B cell (primary cell): Measurements from ENCODE around the gene SLC9A3. TPM values are rescaled to one million over a fixed set of nuclear protein-coding genes. Genes with fewer than 3 reads are reported as not detected.

Experiments
- ATAC-seq: fragments of 200-7000 bp; cut with Tn5 transposase; one replicate; pipeline ENCODE4 v1.10.0; 2021; ENCODE audit warnings: low read depth, mild to moderate bottlenecking, moderate number of reproducible peaks, moderate library complexity
- CTCF ChIA-PET: fragments of 350-600 bp; sonication (Branson Sonifier 250); formaldehyde crosslinking; loops from one replicate; lab custom pipeline; 2021; ENCODE audit warnings: antibody characterized with exemption, inconsistent platforms; lab: Charles Lee
- POLR2A ChIA-PET: fragments of 350-600 bp; sonication (Branson Sonifier 250); formaldehyde crosslinking; loops from one replicate; lab custom pipeline; 2021; ENCODE audit warnings: antibody characterized with exemption; lab: Charles Lee
- DNase-seq: peaks from one replicate; pipeline ENCODE4 v3.0.0; 2013
- H2AFZ ChIP-seq: 2 replicates; pipeline ENCODE4 v1.6.1; 2012; ENCODE audit warnings: mild to moderate bottlenecking, low read depth, low read length; ENCODE audit not compliant: insufficient read depth, poor library complexity, severe bottlenecking
- H3K27ac ChIP-seq, 2 donors: 1 replicate in 1 of 2; 2 replicates in 1 of 2; pipeline ENCODE4 v1.5.1; 2012 to 2013; ENCODE audit warnings: low read length in 2 of 2, mild to moderate bottlenecking in 2 of 2, moderate library complexity in 1 of 2
- H3K27me3 ChIP-seq, 4 experiments: fragments of 200-600 bp in 1 of 4; sonication (generic) in 1 of 4; replicated peaks in 1 of 4; 1 replicate in 2 of 4; 2 replicates in 2 of 4; pipeline versions ENCODE4 v1.6.1 to v1.7.0; 2013 to 2016; ENCODE audit warnings: low read length in 3 of 4, mild to moderate bottlenecking in 2 of 4, mixed read lengths in 1 of 4, moderate library complexity in 1 of 4; ENCODE audit not compliant: insufficient read depth in 4 of 4, control insufficient read depth in 3 of 4; ENCODE audit errors: control extremely low read depth in 1 of 4
- H3K36me3 ChIP-seq, 2 experiments: replicated peaks in 1 of 2; 1 replicate in 1 of 2; 2 replicates in 1 of 2; pipeline versions ENCODE4 v1.6.1 to v1.7.1; 2013; ENCODE audit warnings: low read length in 1 of 2; ENCODE audit not compliant: insufficient read depth in 2 of 2, control insufficient read depth in 1 of 2; ENCODE audit errors: control extremely low read depth in 1 of 2, extremely low read depth in 1 of 2
- H3K4me1 ChIP-seq, 2 donors: fragments of 200-600 bp in 1 of 2; sonication (generic) in 1 of 2; 1 replicate in 1 of 2; 2 replicates in 1 of 2; pipeline versions ENCODE4 v1.5.1 to v1.6.1; 2013 to 2017; ENCODE audit warnings: low read length in 2 of 2; ENCODE audit not compliant: control insufficient read depth in 2 of 2, insufficient read depth in 2 of 2
- H3K4me2 ChIP-seq: replicated peaks from 2 replicates; pipeline ENCODE3; 2012; ENCODE audit warnings: mild to moderate bottlenecking, low read depth, low read length; ENCODE audit not compliant: poor library complexity, severe bottlenecking
- H3K4me3 ChIP-seq, 5 experiments: fragments of 200-600 bp in 1 of 5; sonication (generic) in 1 of 5; 1 replicate in 3 of 5; 2 replicates in 2 of 5; pipeline versions ENCODE4 v1.5.1 to v1.7.0; 2011 to 2016; ENCODE audit warnings: low read length in 4 of 5, mild to moderate bottlenecking in 4 of 5, low read depth in 2 of 5, control low read depth in 1 of 5, moderate library complexity in 1 of 5; ENCODE audit not compliant: insufficient read depth in 1 of 5; ENCODE audit errors: control extremely low read depth in 1 of 5, extremely low read depth in 1 of 5
- H3K79me2 ChIP-seq: fragments of 200-600 bp; sonication (generic); one replicate; pipeline ENCODE4 v1.6.0; 2016; ENCODE audit warnings: low read length; ENCODE audit not compliant: control insufficient read depth, insufficient read depth
- H3K9ac ChIP-seq: fragments of 200-600 bp; sonication (generic); 2 replicates; pipeline ENCODE4 v1.6.1; 2017; ENCODE audit warnings: mild to moderate bottlenecking, low read length, moderate library complexity
- H3K9me3 ChIP-seq, 3 donors: one replicate each; pipeline versions ENCODE4 v1.6.1 to v1.7.1; 2013; ENCODE audit warnings: low read length in 2 of 3; ENCODE audit not compliant: control insufficient read depth in 2 of 3, insufficient read depth in 1 of 3; ENCODE audit errors: control extremely low read depth in 1 of 3
- H4K20me1 ChIP-seq: 2 replicates; pipeline ENCODE4 v1.6.0; 2012; ENCODE audit warnings: mild to moderate bottlenecking, low read length; ENCODE audit not compliant: insufficient read depth, control insufficient read depth, poor library complexity, severe bottlenecking
- H3K27ac Mint-ChIP-seq: one replicate; pipeline ENCODE4 v1.8.0; 2021; ENCODE audit warnings: mixed read lengths
- H3K27me3 Mint-ChIP-seq: one replicate; pipeline ENCODE4 v1.8.0; 2021; ENCODE audit warnings: mixed read lengths
- H3K4me1 Mint-ChIP-seq: one replicate; pipeline ENCODE4 v1.8.0; 2021; ENCODE audit warnings: mixed read lengths
- H3K4me3 Mint-ChIP-seq: one replicate; pipeline ENCODE4 v1.8.0; 2021; ENCODE audit warnings: mixed read lengths
- H3K9me3 Mint-ChIP-seq: one replicate; pipeline ENCODE4 v1.8.0; 2022; ENCODE audit warnings: mixed read lengths; ENCODE audit not compliant: insufficient read depth
- CTCF ChIP-seq: fragments of 200-600 bp; IDR thresholded peaks from one replicate; pipeline ENCODE4 v1.8.0; 2022; ENCODE audit warnings: antibody characterized with exemption, mild to moderate bottlenecking
- EZH2 ChIP-seq: IDR thresholded peaks from 2 replicates; pipeline ENCODE4 v1.6.1; 2012; ENCODE audit warnings: borderline replicate concordance, low read depth, mild to moderate bottlenecking, moderate library complexity, low read length; ENCODE audit not compliant: insufficient read depth, poor library complexity, severe bottlenecking
- WGBS: methylation state at CpG from one replicate; pipeline ENCODE4 v1.1.5; 2013; ENCODE audit warnings: missing lambda C conversion rate; ENCODE audit not compliant: insufficient coverage; 5-methylcytosine and 5-hydroxymethylcytosine counted together
- intact Hi-C: fragments of 100-400 bp; cut with micrococcal nuclease; formaldehyde crosslinking; loops from one replicate; pipeline ENCODE4 v1.10.0; 2022
- polyA plus RNA-seq: library from polyadenylated mRNA; depleted of rRNA; stranded (reverse); fragments of >200 nt; gene quantifications from 2 replicates; pipeline ENCODE4 v1.2.3, GENCODE V29; 2012
- total RNA-seq, 2 donors: library from RNA; stranded (reverse); fragments of 120-200 nt in 1 of 2; gene quantifications; 1 replicate in 1 of 2; 2 replicates in 1 of 2; pipeline versions ENCODE4 v1.2.3 to v1.2.4, GENCODE V29; 2013 to 2022

The SLC9A3 gene
- total and polyA plus RNA-seq, 2 donors (not counting 1 experiment from before 2014, with no cell fraction given): 0.84 to 2.0 TPM

- Mint-ChIP-seq H3K4me1 (peaks cover 30% of the 10 kb centered on the region), H3K9me3 (no peaks in the 10 kb centered on the region), H3K27ac (no peak overlapping the region), H3K4me3 (no peak overlapping the region), H3K27me3 (peaks cover 3% of the 10 kb centered on the region)
- intact Hi-C loops: no loop called here
- DNase-seq: no peak
- Histone ChIP-seq H3K27ac (no peak overlapping the region), H3K9me3 (peaks cover 0 to 3% (median 0%) of the 10 kb centered on the region in 3 donors), H3K36me3 (peaks cover 4 to 25% of the 10 kb centered on the region in 2 experiments), H3K4me2 (peak overlapping the region; percentile 96), H3K27me3 (peaks cover 0 to 11% (median 4%) of the 10 kb centered on the region in 4 experiments), H3K4me1 (peaks cover 32 to 46% of the 10 kb centered on the region in 2 donors), H2AFZ (no peak overlapping the region), H3K4me3 (no peak overlapping the region), H3K79me2 (peaks cover 10% of the 10 kb centered on the region), H4K20me1 (peaks cover 33% of the 10 kb centered on the region), H3K9ac (no peak overlapping the region)
- CTCF ChIA-PET: interaction anchor here (1.0 kb wide), 1 partner anchor 23 kb away, joined by 4 read pairs; no protein-coding TSS in a partner anchor
- TF ChIP-seq CTCF: no peak
- TF ChIP-seq EZH2: no peak
- no peak for ATAC-seq
- 99% methylated on average over 16 of the region's 19 CpGs for WGBS
- POLR2A ChIA-PET: no interaction called here
Observed at GRCh38 chr5:469752-470483, 54.3 kb downstream of the SLC9A3 start.

GRCh38 chr5:468401-468800 lies 55.8 kb downstream of the SLC9A3 start:
- peaks cover 0 to 15% (median 0%) of the 10 kb centered on the region in 3 donors for H3K9me3 ChIP-seq
- H4K20me1 ChIP-seq: peaks cover 41% of the 10 kb centered on the region
- intact Hi-C loops: no loop called here
- peaks cover 10% of the 10 kb centered on the region for H3K79me2 ChIP-seq
- peaks cover 34% of the 10 kb centered on the region for H3K4me1 Mint-ChIP-seq
- no peak overlapping the region for H3K27ac ChIP-seq
- no peak overlapping the region for H3K4me3 Mint-ChIP-seq
- no CpG with 5 or more reads among the region's 6 CpGs for WGBS
- no peak for ATAC-seq
- peaks cover 38 to 48% of the 10 kb centered on the region in 2 donors for H3K4me1 ChIP-seq
- ChIA-PET CTCF (no interaction called here), POLR2A (no interaction called here)
- no peak overlapping the region for H3K4me2 ChIP-seq
- H3K9ac ChIP-seq: no peak overlapping the region
- no peak overlapping the region for H3K4me3 ChIP-seq
- TF ChIP-seq EZH2: no peak
- TF ChIP-seq CTCF: no peak
- H3K27me3 Mint-ChIP-seq: no peaks in the 10 kb centered on the region
- peaks cover 4 to 25% of the 10 kb centered on the region in 2 experiments for H3K36me3 ChIP-seq
- H2AFZ ChIP-seq: no peak overlapping the region
- no peaks in the 10 kb centered on the region for H3K9me3 Mint-ChIP-seq
- no peak for DNase-seq
- H3K27me3 ChIP-seq: no peaks in the 10 kb centered on the region
- no peak overlapping the region for H3K27ac Mint-ChIP-seq
